HCT116 (cell line): ENCODE results near the gene PRDX2. TPM values are rescaled to one million over a fixed set of nuclear protein-coding genes. Genes with fewer than 3 reads are reported as not detected.

Experiments used
- ATAC-seq: fragments of 200-7000 bp; cut with Tn5 transposase; 2 replicates; pipeline ENCODE4 v1.9.1; 2020; ENCODE audit warnings: mild to moderate bottlenecking, moderate library complexity
- BruUV-seq: library from RNA; stranded (reverse); fragments of 400-500 nt; replicated peaks from 2 replicates; lab custom pipeline; 2021; lab: Mats Ljungman, UMichigan
- CTCF ChIA-PET: fragments of 300-600 bp; sonication (Branson Sonifier 250); formaldehyde crosslinking; loops from one replicate; lab custom pipeline; 2021; ENCODE audit warnings: antibody characterized with exemption; lab: Charles Lee
- POLR2A ChIA-PET: fragments of 300-600, 350-600 bp; sonication (Branson Sonifier 250); formaldehyde crosslinking; loops from one replicate; lab custom pipeline; 2021; ENCODE audit warnings: antibody characterized with exemption; lab: Charles Lee
- RAD21 ChIA-PET, 2 experiments: fragments of 300-600 bp; sonication (Branson Sonifier 250); formaldehyde crosslinking; loops; one replicate each; lab custom pipeline; 2023; ENCODE audit warnings: low total read pairs in 2 of 2; ENCODE audit not compliant: uncharacterized antibody in 2 of 2, unreplicated experiment in 2 of 2, low non-redundant PET in 1 of 2; lab: Charles Lee
- DNase-seq: peaks from one replicate; pipeline ENCODE4 v3.0.0-alpha.2; 2010; ENCODE audit warnings: low read depth, low spot score
- H2AFZ ChIP-seq: fragments of 200-600 bp; shearing (Covaris generic), sonication (generic); 2 replicates; pipeline ENCODE4 v1.6.1; 2017; ENCODE audit warnings: low read depth, mixed run types, mixed read lengths, antibody characterized with exemption, low read length; ENCODE audit not compliant: poor library complexity, severe bottlenecking
- H3K27ac ChIP-seq: 2 replicates; pipeline ENCODE4 v1.5.1; 2012; ENCODE audit warnings: low read depth, low read length
- H3K27me3 ChIP-seq: fragments of 200-600 bp; sonication (generic); 2 replicates; pipeline ENCODE4 v1.6.1; 2016; ENCODE audit warnings: mixed run types, low read length, mixed read lengths; ENCODE audit not compliant: insufficient read depth
- H3K36me3 ChIP-seq, 2 experiments: fragments of 200-500 bp in 1 of 2; fragments of 200-600 bp in 1 of 2; sonication (Bioruptor generic) in 1 of 2; sonication (generic) in 1 of 2; 2 replicates each; pipeline versions ENCODE4 v1.5.1 to v1.6.1; 2014 to 2016; ENCODE audit warnings: low read length in 2 of 2, inconsistent platforms in 1 of 2, mixed read lengths in 1 of 2, mixed run types in 1 of 2; ENCODE audit not compliant: insufficient read depth in 2 of 2, control insufficient read depth in 1 of 2
- H3K4me1 ChIP-seq, 2 experiments: fragments of 200-600 bp in 1 of 2; sonication (generic) in 1 of 2; 2 replicates each; pipeline versions ENCODE4 v1.5.1 to v1.6.1; 2012 to 2017; ENCODE audit warnings: low read length in 2 of 2, inconsistent platforms in 1 of 2, mild to moderate bottlenecking in 1 of 2, mixed read lengths in 1 of 2, mixed run types in 1 of 2, moderate library complexity in 1 of 2; ENCODE audit not compliant: insufficient read depth in 2 of 2, control insufficient read depth in 1 of 2
- H3K4me2 ChIP-seq: fragments of 200-600 bp; sonication (generic); 2 replicates; pipeline ENCODE4 v1.6.1; 2017; ENCODE audit warnings: mixed run types, low read length, mixed read lengths
- H3K4me3 ChIP-seq, 2 experiments: fragments of 200-600 bp in 1 of 2; sonication (generic) in 1 of 2; replicated peaks in 1 of 2; 2 replicates each; pipeline ENCODE4 v1.5.1; 2011 to 2016; ENCODE audit warnings: low read length in 2 of 2, control low read depth in 1 of 2, low read depth in 1 of 2, mild to moderate bottlenecking in 1 of 2, mixed read lengths in 1 of 2, mixed run types in 1 of 2
- H3K79me2 ChIP-seq: fragments of 200-600 bp; sonication (generic); 2 replicates; pipeline ENCODE4 v1.6.1; 2017; ENCODE audit warnings: mild to moderate bottlenecking, mixed run types, low read length, moderate library complexity, mixed read lengths; ENCODE audit not compliant: insufficient read depth
- H3K9ac ChIP-seq: fragments of 200-600 bp; sonication (generic); 2 replicates; pipeline ENCODE4 v1.6.1; 2016; ENCODE audit warnings: low read length, mixed read lengths
- H3K9me2 ChIP-seq: fragments of 200-600 bp; sonication (generic), shearing (Covaris generic); 2 replicates; pipeline ENCODE4 v1.6.1; 2017; ENCODE audit warnings: mixed run types, mild to moderate bottlenecking, moderate library complexity; ENCODE audit not compliant: insufficient read depth
- H3K9me3 ChIP-seq, 2 experiments: fragments of 200-500 bp in 1 of 2; fragments of 200-600 bp in 1 of 2; sonication (Bioruptor generic) in 1 of 2; sonication (generic) in 1 of 2; 2 replicates each; pipeline ENCODE4 v1.6.1; 2014 to 2017; ENCODE audit warnings: low read length in 2 of 2, mixed read lengths in 2 of 2, inconsistent platforms in 1 of 2, low read depth in 1 of 2, mild to moderate bottlenecking in 1 of 2, mixed run types in 1 of 2, moderate library complexity in 1 of 2; ENCODE audit not compliant: control insufficient read depth in 1 of 2, insufficient read depth in 1 of 2
- H4K20me1 ChIP-seq: fragments of 200-600 bp; sonication (generic), shearing (Covaris generic); 2 replicates; pipeline ENCODE4 v1.6.1; 2017; ENCODE audit warnings: mixed run types, mild to moderate bottlenecking, moderate library complexity; ENCODE audit not compliant: insufficient read depth
- ATF3 ChIP-seq: IDR thresholded peaks from 2 replicates; pipeline ENCODE4 v1.6.1; 2012
- EGR1 ChIP-seq: IDR thresholded peaks from 2 replicates; pipeline ENCODE4 v1.6.1; 2012; ENCODE audit warnings: low read depth
- EZH2 ChIP-seq: fragments of 200-600 bp; sonication (generic); IDR thresholded peaks from 2 replicates; pipeline ENCODE4 v1.6.1; 2017; ENCODE audit warnings: antibody characterized with exemption, mixed run types
- EZH2phosphoT487 ChIP-seq: fragments of 200-600 bp; IDR thresholded peaks from 2 replicates; pipeline ENCODE4 v1.6.1; 2018; ENCODE audit warnings: antibody characterized with exemption, borderline replicate concordance
- POLR2A ChIP-seq: IDR thresholded peaks from 2 replicates; pipeline ENCODE4 v1.7.0; 2011; ENCODE audit warnings: borderline replicate concordance; ENCODE audit not compliant: insufficient read depth, insufficient read length; ENCODE audit errors: extremely low read depth
- RAD21 ChIP-seq: IDR thresholded peaks from 2 replicates; pipeline ENCODE4 v1.6.1; 2012; ENCODE audit warnings: low read depth, mild to moderate bottlenecking
- SIN3A ChIP-seq: IDR thresholded peaks from 2 replicates; pipeline ENCODE4 v1.6.1; 2012; ENCODE audit warnings: low read depth
- TCF7L2 ChIP-seq: IDR thresholded peaks from 2 replicates; pipeline ENCODE4 v1.7.0; 2011; ENCODE audit warnings: borderline replicate concordance, inconsistent platforms; ENCODE audit not compliant: insufficient read depth, insufficient read length; ENCODE audit errors: extremely low read depth
- intact Hi-C: fragments of 100-400 bp; cut with micrococcal nuclease; formaldehyde crosslinking; loops from 2 replicates; pipeline ENCODE4 v1.10.0; 2022
- total RNA-seq: library from RNA; stranded (reverse); gene quantifications from one replicate; pipeline ENCODE4 v1.2.1, GENCODE V29; 2021; ENCODE audit not compliant: unreplicated experiment
- TF ChIP-seq, protein P1 (sequence below): IDR thresholded peaks from 2 replicates; pipeline ENCODE4 v1.6.1; 2012; ENCODE audit warnings: low read depth
- TF ChIP-seq, protein P2 (sequence below), 3 experiments: fragments of 200-600 bp in 1 of 3; sonication (generic) in 1 of 3; IDR thresholded peaks in 2 of 3; conservative IDR thresholded peaks in 1 of 3; 2 replicates each; pipeline ENCODE4 v1.5.1; 2012 to 2017; ENCODE audit warnings: low read depth in 2 of 3, low read length in 2 of 3, antibody characterized with exemption in 1 of 3, borderline replicate concordance in 1 of 3, control low read depth in 1 of 3, mild to moderate bottlenecking in 1 of 3, mixed read lengths in 1 of 3, mixed run types in 1 of 3, moderate library complexity in 1 of 3; ENCODE audit not compliant: insufficient read depth in 1 of 3

Gene PRDX2
- total RNA-seq, 1 experiment from 2014 or later: 387 TPM

DNA sequence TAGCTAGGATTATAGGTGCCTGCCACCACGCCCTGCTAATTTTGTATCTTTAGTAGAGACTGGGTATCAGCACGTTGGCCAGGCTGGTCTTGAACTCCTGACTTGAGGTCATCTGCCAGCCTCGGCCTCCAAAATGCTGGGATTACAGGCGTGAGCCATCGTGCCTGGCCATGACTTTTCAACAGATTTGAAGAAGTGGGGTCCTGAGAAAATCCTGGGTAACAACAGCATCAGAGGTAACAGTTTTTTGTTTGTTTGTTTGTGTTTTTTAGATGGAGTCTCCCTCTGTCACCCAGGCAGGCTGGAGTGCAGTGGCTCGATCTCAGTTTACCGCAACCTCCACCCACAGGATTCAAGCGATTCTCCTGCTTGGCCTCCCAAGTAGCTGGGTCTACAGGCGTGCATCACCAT is 6.6 kb downstream of the PRDX2 start:
- no peaks in the 10 kb centered on the region for H3K9me3 ChIP-seq
- CTCF ChIA-PET: interaction anchor here (1.1 to 6.4 kb wide), 10 partner anchors 18 to 704 kb away, joined by 3 to 123 read pairs (median 6); partner anchors contain the start of genes HOOK2 and TRIR
- no peak for ATAC-seq
- no peak for DNase-seq
- H3K79me2 ChIP-seq: peaks cover 26% of the 10 kb centered on the region
- H3K4me3 ChIP-seq: no peak overlapping the region
- H3K36me3 ChIP-seq: peaks cover 4 to 10% of the 10 kb centered on the region in 2 experiments; a peak in 3 of 4 replicates
- no peak overlapping the region for H2AFZ ChIP-seq
- intact Hi-C loops: no loop called here
- peak overlapping the region; percentile 96 for H3K27ac ChIP-seq
- H3K27me3 ChIP-seq: no peaks in the 10 kb centered on the region
- H3K9ac ChIP-seq: peak overlapping the region; percentile 93; the same call in 1 of the 2 replicates
- RAD21 ChIA-PET: interaction anchor here (1.6 to 3.4 kb wide), 3 partner anchors 17 to 29 kb away, joined by 11 to 15 read pairs (median 12); no protein-coding TSS in a partner anchor
- no peak for TF ChIP-seq ATF3
- TF ChIP-seq, protein P1, sequence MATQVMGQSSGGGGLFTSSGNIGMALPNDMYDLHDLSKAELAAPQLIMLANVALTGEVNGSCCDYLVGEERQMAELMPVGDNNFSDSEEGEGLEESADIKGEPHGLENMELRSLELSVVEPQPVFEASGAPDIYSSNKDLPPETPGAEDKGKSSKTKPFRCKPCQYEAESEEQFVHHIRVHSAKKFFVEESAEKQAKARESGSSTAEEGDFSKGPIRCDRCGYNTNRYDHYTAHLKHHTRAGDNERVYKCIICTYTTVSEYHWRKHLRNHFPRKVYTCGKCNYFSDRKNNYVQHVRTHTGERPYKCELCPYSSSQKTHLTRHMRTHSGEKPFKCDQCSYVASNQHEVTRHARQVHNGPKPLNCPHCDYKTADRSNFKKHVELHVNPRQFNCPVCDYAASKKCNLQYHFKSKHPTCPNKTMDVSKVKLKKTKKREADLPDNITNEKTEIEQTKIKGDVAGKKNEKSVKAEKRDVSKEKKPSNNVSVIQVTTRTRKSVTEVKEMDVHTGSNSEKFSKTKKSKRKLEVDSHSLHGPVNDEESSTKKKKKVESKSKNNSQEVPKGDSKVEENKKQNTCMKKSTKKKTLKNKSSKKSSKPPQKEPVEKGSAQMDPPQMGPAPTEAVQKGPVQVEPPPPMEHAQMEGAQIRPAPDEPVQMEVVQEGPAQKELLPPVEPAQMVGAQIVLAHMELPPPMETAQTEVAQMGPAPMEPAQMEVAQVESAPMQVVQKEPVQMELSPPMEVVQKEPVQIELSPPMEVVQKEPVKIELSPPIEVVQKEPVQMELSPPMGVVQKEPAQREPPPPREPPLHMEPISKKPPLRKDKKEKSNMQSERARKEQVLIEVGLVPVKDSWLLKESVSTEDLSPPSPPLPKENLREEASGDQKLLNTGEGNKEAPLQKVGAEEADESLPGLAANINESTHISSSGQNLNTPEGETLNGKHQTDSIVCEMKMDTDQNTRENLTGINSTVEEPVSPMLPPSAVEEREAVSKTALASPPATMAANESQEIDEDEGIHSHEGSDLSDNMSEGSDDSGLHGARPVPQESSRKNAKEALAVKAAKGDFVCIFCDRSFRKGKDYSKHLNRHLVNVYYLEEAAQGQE: no peak
- TF ChIP-seq SIN3A: no peak
- no peak for TF ChIP-seq POLR2A
- TF ChIP-seq TCF7L2: no peak
- no peak for TF ChIP-seq EZH2
- no peak for TF ChIP-seq RAD21
- TF ChIP-seq, protein P2, sequence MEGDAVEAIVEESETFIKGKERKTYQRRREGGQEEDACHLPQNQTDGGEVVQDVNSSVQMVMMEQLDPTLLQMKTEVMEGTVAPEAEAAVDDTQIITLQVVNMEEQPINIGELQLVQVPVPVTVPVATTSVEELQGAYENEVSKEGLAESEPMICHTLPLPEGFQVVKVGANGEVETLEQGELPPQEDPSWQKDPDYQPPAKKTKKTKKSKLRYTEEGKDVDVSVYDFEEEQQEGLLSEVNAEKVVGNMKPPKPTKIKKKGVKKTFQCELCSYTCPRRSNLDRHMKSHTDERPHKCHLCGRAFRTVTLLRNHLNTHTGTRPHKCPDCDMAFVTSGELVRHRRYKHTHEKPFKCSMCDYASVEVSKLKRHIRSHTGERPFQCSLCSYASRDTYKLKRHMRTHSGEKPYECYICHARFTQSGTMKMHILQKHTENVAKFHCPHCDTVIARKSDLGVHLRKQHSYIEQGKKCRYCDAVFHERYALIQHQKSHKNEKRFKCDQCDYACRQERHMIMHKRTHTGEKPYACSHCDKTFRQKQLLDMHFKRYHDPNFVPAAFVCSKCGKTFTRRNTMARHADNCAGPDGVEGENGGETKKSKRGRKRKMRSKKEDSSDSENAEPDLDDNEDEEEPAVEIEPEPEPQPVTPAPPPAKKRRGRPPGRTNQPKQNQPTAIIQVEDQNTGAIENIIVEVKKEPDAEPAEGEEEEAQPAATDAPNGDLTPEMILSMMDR (IDR thresholded peaks at IDR 0.05 in 2 of 3, conservative IDR thresholded peaks at IDR 0.05 in 1 of 3; ENCODE audit: borderline replicate concordance in 1 of 3, insufficient read depth in 1 of 3, low read depth in 2 of 3, low read length in 2 of 3): no peak
- TF ChIP-seq EGR1: no peak
- no peak for TF ChIP-seq EZH2phosphoT487
- POLR2A ChIA-PET: interaction anchor here (0.5 to 6.7 kb wide), 6 partner anchors 8 to 37 kb away, joined by 3 to 172 read pairs (median 5); partner anchors contain the start of gene HOOK2
- no TSS peak for BruUV-seq
- peaks cover 32 to 71% of the 10 kb centered on the region in 2 experiments for H3K4me1 ChIP-seq
- no peaks in the 10 kb centered on the region for H3K9me2 ChIP-seq
- no peaks in the 10 kb centered on the region for H4K20me1 ChIP-seq
- peak overlapping the region; percentile 99 for H3K4me2 ChIP-seq
